Measurements from ENCODE around the gene PDF.

PDF gene, protein sequence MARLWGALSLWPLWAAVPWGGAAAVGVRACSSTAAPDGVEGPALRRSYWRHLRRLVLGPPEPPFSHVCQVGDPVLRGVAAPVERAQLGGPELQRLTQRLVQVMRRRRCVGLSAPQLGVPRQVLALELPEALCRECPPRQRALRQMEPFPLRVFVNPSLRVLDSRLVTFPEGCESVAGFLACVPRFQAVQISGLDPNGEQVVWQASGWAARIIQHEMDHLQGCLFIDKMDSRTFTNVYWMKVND

GRCh38 chr16:69330286-69331109, at the start of gene PDF:
Gene PDF, minus strand, starts transcription at chr16:69330588. Its CDS starts 18 bp downstream, at chr16:69330570.
- H3K27ac ChIP-seq = peak within 1 kb of the TSS; percentile 87
- ChIA-PET CTCF (interaction anchor here (0.7 kb wide), 1 partner anchor 10 kb away, joined by 3 read pairs; no protein-coding TSS in a partner anchor), POLR2A (ENCODE audit: low non-redundant PET) (interaction anchor here (0.5 to 2.0 kb wide), 4 partner anchors 9 to 1094 kb away, joined by 3 to 11 read pairs (median 4); partner anchors contain the start of genes COG8 and NIP7)
- TF ChIP-seq, protein P1, sequence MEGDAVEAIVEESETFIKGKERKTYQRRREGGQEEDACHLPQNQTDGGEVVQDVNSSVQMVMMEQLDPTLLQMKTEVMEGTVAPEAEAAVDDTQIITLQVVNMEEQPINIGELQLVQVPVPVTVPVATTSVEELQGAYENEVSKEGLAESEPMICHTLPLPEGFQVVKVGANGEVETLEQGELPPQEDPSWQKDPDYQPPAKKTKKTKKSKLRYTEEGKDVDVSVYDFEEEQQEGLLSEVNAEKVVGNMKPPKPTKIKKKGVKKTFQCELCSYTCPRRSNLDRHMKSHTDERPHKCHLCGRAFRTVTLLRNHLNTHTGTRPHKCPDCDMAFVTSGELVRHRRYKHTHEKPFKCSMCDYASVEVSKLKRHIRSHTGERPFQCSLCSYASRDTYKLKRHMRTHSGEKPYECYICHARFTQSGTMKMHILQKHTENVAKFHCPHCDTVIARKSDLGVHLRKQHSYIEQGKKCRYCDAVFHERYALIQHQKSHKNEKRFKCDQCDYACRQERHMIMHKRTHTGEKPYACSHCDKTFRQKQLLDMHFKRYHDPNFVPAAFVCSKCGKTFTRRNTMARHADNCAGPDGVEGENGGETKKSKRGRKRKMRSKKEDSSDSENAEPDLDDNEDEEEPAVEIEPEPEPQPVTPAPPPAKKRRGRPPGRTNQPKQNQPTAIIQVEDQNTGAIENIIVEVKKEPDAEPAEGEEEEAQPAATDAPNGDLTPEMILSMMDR (conservative IDR thresholded peaks at IDR 0.05; ENCODE audit: low read depth) = no peak
- peak; percentile 90 for DNase-seq (ENCODE audit: low spot score)

GRCh38 chr16:69378760-69379159, 48.4 kb upstream of the PDF start:
- CTCF ChIA-PET = no interaction called here
- POLR2A ChIA-PET (ENCODE audit: low non-redundant PET) = interaction anchor here (0.6 kb wide), 1 partner anchor 183 kb away, joined by 6 read pairs; no protein-coding TSS in a partner anchor
- TF ChIP-seq, protein P1 (conservative IDR thresholded peaks at IDR 0.05; ENCODE audit: low read depth) = no peak
- no peak overlapping the region for H3K27ac ChIP-seq
- DNase-seq (ENCODE audit: low spot score) = no peak

- CTCF ChIA-PET = no interaction called here
- TF ChIP-seq, protein P1 (conservative IDR thresholded peaks at IDR 0.05; ENCODE audit: low read depth) = no peak
- DNase-seq (ENCODE audit: low spot score) = no peak
- no peak overlapping the region for H3K27ac ChIP-seq
- POLR2A ChIA-PET (ENCODE audit: low non-redundant PET) = no interaction called here
These were observed 47.6 kb upstream of the PDF start for GRCh38 chr16:69378036-69378435.

DNA sequence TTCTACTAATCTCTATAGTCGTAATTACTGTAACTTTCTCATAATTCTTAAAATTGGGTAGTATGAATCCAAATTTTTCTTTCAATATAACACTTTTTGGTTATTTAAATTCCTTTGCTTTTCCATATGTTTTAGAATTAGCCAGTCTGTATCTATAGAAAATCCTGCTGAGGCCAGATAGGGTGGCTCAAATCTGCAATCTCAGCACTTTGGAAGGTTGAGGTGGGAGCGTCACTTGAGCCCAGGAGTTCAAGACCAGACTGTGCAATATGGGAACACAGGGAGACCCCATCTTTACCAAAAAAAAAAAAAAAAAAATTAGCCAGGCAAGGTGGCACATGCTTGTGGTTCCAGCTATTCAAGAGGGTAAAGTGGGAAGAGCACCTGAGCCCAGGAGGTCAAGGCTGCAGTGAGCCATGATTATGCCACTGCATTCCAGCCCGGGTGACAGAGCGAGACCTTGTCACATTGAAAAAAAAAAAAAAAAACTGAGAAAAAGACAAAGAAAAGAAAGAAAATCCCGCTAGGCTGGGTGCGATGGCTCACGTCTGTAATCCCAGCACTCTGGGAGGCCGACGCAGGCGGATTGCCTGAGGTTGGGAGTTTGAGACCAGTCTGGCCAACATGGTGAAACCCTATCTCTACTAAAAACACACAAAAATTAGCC, 46.1 kb upstream of the PDF start:
- CTCF ChIA-PET = no interaction called here
- DNase-seq (ENCODE audit: low spot score) = no peak
- H3K27ac ChIP-seq = no peak overlapping the region
- TF ChIP-seq, protein P1 (conservative IDR thresholded peaks at IDR 0.05; ENCODE audit: low read depth) = no peak
- POLR2A ChIA-PET (ENCODE audit: low non-redundant PET) = no interaction called here

GRCh38 chr16:69373019-69373418, 42.6 kb upstream of the PDF start:
- CTCF ChIA-PET = no interaction called here
- TF ChIP-seq, protein P1 (conservative IDR thresholded peaks at IDR 0.05; ENCODE audit: low read depth) = no peak
- no peak for DNase-seq (ENCODE audit: low spot score)
- H3K27ac ChIP-seq = no peak overlapping the region
- POLR2A ChIA-PET (ENCODE audit: low non-redundant PET) = no interaction called here

DNA sequence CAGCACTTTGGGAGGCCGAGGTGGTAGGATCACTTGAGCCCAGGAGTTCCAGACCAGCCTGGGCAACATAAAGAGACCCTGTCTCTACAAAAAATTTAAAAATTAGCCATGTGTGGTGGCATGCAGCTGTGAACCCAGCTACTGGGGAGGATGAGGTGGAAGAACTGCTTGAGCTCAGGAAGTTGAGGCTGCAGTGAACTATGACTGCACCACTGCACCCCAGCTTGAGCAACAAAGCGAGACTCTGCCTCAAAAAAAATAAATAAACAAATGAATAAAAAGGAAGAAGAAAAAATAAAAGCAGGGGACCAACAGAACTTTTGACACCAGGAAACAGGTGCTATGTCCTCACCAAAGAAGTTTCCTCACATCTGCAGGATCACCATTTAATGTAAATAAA, 41.2 kb upstream of the PDF start:
- CTCF ChIA-PET = no interaction called here
- DNase-seq (ENCODE audit: low spot score) = no peak
- TF ChIP-seq, protein P1 (conservative IDR thresholded peaks at IDR 0.05; ENCODE audit: low read depth) = no peak
- POLR2A ChIA-PET (ENCODE audit: low non-redundant PET) = no interaction called here
- H3K27ac ChIP-seq = no peak overlapping the region
